ENCODE results near the gene MADCAM1.

The MADCAM1 gene

DNA sequence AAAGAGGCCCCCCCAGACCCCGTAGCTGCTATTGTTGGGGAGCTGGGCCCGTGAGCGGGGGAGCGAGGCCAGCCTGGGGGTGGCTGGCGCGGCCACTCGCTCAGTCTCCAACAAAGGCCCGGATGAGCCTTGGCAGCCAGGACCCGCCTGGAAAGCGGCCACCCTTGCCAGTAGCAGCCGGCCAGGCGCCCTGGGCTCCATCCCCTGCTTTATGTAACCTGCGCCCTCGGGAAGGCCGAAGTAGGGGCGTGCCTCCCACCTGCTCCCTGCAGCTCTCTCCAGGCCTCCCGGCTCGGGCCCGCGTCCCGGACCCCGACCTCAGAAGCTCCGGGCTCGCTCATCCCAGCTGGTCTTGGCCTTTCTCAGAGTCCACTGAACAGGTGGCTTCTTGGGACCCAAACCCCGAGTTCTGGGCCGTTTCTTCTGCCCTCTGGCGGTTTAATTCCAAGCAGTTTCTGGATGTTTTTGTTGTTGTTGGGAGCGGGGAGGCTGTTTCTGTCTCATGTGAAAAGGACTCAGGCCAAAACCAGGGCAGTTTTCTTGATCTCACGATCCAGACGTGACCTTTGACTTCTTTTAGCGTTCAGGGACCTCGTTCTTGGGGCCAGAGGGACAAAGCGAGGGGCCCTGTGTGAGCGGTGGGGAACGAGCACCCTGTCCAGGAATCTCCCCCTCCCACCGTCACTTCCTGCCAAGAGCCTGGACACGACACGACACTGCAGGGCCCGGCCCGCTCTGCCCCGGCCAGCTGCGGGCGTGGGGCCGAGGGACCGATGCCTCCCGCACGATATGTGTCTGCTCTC, 36.5 kb downstream of the MADCAM1 start:
- DNase-seq (ENCODE audit: low read depth) = no peak

GRCh38 chr19:533364-534058, 37.2 kb downstream of the MADCAM1 start:
- no peak for DNase-seq (ENCODE audit: low read depth)

GRCh38 chr19:534088-534487, 37.8 kb downstream of the MADCAM1 start:
- DNase-seq (ENCODE audit: low read depth) = no peak

DNA sequence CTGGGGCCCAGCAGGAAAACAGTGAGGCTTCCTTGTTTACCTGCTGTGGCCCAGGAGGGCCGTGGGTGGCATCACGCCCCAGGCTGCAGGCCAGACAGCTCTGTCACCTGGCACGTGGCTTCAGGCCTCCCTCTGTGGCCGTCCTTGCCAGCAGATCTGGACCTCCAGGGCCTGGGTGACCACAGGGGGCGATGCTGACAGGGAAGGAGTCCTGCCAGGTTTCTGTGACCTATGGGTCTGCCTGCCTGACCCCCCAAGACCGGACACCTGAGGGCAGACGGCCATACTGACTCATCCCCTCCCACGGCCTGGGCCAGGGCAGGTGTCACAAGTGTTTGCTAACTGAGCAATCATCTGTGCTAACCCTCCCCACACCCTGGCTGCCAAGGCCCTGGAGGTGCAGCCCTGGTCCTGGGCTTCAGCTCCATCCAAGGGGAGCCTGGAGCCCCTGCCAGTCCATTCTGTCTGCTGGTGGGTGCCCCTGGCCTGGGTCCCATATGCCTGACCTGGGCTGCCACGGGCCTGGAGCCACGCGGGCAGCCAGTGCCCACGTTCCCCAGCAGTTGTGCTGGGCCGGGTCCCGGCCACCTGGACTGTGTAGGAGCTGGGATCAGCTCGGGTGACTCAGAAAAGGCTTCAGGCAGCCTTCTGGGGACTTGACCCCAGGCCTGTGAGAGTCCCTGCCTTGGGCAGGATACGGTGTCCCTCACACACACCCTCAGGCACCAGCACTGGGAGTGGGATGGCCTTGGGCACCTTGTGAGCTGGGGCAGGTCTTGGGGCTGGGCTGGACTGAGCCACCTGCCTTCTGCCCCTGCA, 38.9 kb downstream of the MADCAM1 start:
- no peak for DNase-seq (ENCODE audit: low read depth)

GRCh38 chr19:536031-536880, 40.0 kb downstream of the MADCAM1 start:
- no peak for DNase-seq (ENCODE audit: low read depth)

GRCh38 chr19:536881-537404, 40.7 kb downstream of the MADCAM1 start:
- DNase-seq (ENCODE audit: low read depth) = no peak

GRCh38 chr19:538641-539428, 42.5 kb downstream of the MADCAM1 start:
- DNase-seq (ENCODE audit: low read depth) = no peak

DNA sequence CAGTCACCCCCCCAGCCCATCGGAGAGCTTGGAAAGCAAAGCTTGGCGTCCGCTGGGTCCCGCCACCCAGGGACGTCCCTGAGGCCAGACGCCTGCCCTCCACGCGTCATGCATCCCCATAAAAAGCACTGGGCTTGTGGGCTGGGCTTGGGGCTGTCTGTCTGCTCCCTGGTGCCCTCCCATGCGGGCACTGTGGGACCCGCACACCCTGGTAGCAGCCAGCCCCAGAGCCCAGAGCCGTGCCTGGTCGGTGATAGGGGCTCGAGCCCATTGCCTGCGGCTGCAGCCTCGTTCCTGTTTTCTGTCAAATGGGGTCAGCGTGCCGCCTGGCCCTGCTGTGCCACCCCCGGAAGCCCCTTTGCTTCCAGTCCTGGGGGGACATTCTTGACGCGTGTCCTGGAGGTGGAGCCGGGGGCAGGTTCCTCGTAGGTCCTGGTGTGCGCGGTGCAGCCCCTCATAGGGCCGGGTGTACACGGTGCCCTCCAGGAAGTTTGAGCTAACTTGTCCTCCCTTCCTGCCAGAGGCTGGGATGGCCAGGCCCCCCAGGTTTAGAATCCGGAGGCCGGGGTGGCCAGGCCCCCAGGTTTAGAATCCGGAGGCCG, 43.2 kb downstream of the MADCAM1 start:
- DNase-seq (ENCODE audit: low read depth) = no peak

- DNase-seq (ENCODE audit: low read depth) = no peak
These were observed 44.8 kb downstream of the MADCAM1 start for GRCh38 chr19:540867-541637.

DNA sequence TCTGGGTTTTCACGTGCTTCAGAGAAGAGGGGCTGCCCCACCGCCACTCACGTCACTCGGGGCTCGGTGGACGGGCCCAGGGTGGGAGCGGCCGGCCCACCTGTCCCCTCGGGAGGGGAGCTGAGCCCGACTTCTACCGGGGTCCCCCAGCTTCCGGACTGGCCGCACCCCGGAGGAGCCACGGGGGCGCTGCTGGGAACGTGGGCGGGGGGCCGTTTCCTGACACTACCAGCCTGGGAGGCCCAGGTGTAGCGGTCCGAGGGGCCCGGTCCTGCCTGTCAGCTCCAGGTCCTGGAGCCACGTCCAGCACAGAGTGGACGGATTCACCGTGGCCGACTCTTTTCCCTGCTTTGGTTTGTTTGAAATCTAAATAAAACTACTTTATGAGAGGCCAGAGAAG, 45.4 kb downstream of the MADCAM1 start:
- no peak for DNase-seq (ENCODE audit: low read depth)

GRCh38 chr19:542173-542866, 46.0 kb downstream of the MADCAM1 start:
- no peak for DNase-seq (ENCODE audit: low read depth)

- no peak for DNase-seq (ENCODE audit: low read depth)
These were observed 47.8 kb downstream of the MADCAM1 start, which contains the start of gene GZMM for GRCh38 chr19:543910-544608. GZMM (plus strand) TSS chr19:544053; CDS start chr19:544072, 19 bp downstream.

- DNase-seq (ENCODE audit: low read depth) = no peak
These were observed 50.8 kb downstream of the MADCAM1 start for GRCh38 chr19:547117-547516.

- no peak for DNase-seq (ENCODE audit: low read depth)
These were observed 51.8 kb downstream of the MADCAM1 start for GRCh38 chr19:547836-548720.

- no peak for DNase-seq (ENCODE audit: low read depth)
These were observed 52.9 kb downstream of the MADCAM1 start for GRCh38 chr19:548886-549830.

DNA sequence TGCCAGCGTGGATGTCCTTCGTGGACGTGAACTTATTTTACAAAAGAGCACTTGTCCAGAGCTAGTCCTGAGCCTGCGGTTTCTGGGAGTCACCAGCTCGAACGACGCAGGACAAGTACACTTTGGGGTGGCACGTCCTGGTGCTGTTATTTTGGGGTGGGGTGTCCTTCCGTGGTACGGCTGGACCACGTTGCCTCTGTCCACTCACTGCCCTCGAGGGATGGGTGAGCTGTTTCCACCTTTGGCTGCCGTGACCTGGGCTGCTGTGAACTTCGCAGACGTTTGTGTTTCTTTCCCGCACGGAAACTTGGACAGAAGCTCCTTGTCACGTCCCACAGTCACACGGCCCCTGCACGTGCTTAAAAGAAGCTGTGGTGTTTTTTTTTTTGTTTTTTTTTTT, 58.5 kb downstream of the MADCAM1 start:
- no peak for DNase-seq (ENCODE audit: low read depth)

Data from non-pigmented ciliary epithelial cell (primary cell).